Embryonic facial prominence (tissue), 1 donor: ENCODE measurements around the gene PINK1.
"Not testable (repeated sequence)": the region's sequence is repeated elsewhere in the genome, so short reads cannot be mapped to it uniquely, and the experiment has no call there.

ENCODE experiments used
- DNase-seq: peaks from one replicate; pipeline ENCODE4 v3.0.0-alpha.2; 2016; ENCODE audit errors: extremely low spot score

The PINK1 gene

DNA sequence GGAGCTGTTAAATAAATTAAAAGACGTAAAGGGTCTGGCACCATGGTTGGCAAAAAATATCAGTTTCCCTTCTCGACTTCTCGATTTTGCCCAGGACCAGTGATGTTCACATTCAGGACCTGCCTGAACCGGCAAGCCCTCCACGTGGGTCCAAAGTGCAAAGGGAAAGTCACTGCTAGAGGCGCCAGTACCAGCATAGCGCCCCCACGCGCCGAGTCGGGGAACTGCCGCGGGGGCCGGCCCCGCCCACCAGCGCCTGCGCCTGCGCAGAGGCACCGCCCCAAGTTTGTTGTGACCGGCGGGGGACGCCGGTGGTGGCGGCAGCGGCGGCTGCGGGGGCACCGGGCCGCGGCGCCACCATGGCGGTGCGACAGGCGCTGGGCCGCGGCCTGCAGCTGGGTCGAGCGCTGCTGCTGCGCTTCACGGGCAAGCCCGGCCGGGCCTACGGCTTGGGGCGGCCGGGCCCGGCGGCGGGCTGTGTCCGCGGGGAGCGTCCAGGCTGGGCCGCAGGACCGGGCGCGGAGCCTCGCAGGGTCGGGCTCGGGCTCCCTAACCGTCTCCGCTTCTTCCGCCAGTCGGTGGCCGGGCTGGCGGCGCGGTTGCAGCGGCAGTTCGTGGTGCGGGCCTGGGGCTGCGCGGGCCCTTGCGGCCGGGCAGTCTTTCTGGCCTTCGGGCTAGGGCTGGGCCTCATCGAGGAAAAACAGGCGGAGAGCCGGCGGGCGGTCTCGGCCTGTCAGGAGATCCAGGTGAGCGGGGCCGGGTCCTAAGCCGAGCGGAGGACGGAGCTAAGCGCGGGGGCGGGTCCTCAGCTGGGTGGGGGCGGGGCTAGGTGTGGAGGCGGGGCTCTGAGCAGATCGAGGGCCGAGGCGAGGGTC lies at the start of gene PINK1:
PINK1 (plus strand) TSS at position 269 of the 875 bp plus-strand sequence; CDS start at position 360, 91 bp downstream.
- DNase-seq: peak; percentile 53

DNA sequence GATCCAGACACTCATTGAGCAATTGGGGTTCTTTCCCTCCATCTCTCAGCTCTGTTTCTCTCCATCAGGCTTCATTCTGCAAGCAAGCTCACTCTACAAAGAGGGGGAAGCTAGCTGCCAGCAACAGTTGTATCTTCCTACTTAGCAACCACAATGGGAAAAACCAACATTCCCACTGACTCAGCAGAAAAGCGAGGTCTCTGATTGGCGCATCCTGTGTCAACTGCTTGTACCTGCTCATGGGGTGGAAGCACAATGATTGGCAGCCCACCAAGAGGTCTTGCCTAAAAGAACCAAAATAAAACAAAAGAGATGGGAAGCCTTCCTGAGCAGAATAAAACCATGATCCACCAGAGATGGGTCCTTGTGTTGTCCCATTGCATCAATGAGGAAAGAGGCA lies 48.4 kb upstream of the PINK1 start:
- DNase-seq: no peak

DNA sequence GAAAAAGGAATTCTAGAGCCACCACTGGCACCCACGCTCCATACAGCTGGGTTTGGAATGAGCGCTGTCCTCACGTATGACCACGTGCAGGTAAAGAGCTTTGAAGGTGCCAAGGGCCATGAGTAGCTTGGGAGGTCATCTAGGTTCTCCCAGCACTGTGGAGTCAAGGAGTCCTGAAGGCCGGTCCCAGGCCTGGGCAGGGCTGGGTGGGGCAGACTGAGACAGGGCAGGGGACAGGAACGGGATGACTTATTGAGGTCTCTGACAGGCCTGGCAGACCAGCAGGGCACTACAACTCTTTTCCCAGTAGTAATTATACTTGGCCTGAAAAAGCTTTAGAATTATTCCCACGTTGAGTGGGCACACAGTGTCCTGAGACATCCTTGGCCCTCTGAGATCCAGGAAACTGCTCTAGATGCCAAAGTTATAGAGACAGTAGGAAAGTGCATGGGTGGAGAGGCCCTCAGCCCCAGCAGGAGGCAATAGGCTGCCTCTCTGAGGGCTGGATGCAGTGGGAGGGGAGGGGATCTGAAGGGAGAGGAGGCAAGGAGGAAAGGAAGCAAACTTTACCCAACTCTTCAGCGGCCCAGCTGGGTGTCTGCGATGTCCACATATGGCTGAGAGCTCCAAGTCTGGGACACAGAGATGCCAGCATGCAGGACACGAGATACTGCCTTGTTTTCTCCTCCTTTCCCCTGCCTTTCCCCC lies 46.2 kb upstream of the PINK1 start:
- DNase-seq: no peak

DNA sequence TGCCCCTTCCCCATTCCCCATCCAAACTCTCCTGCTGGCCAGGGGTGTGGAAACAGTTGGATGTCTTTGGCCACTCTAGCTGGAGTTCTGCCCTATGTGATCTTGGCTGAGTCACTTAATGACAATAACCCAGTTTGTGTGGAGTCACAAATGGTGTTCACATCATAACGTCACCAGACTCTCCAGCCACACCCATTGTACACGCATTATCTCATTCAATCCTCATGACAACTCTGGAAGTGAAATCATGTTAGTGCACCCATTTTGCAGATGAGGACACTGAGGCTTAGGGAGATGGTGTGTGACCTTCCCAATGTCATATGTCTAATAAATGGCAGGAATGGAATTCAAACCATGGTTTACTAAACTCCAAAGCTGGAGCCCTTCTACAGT lies 45.6 kb upstream of the PINK1 start:
- DNase-seq: no peak

DNA sequence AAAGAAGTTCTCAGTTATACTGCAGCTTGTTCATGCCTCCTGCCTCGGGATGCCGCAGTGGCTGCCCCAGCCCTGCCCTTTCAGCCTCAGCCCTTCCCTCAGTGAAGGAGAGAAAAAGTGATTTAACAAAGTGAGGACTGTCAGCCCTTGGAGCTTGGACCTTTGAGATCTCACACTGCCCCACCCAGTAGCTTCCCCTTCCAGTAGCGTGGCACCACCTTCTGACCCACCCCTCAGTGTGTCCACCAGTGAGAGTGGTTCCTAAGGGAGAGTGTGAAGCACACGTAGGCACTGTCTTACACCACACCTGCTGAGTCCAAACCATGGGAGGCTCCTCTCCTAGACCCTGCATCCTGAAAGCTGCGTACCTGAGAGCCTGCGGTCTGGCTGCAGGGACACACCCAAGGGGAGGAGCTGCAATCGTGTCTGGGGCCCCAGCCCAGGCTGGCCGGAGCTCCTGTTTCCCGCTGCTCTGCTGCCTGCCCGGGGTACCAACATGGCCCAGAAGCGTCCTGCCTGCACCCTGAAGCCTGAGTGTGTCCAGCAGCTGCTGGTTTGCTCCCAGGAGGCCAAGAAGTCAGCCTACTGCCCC lies 44.5 kb upstream of the PINK1 start, which contains the start of gene CDA:
CDA (plus strand) TSS at position 464 of the 592 bp plus-strand sequence; CDS start at position 497, 33 bp downstream.
- no peak for DNase-seq

DNA sequence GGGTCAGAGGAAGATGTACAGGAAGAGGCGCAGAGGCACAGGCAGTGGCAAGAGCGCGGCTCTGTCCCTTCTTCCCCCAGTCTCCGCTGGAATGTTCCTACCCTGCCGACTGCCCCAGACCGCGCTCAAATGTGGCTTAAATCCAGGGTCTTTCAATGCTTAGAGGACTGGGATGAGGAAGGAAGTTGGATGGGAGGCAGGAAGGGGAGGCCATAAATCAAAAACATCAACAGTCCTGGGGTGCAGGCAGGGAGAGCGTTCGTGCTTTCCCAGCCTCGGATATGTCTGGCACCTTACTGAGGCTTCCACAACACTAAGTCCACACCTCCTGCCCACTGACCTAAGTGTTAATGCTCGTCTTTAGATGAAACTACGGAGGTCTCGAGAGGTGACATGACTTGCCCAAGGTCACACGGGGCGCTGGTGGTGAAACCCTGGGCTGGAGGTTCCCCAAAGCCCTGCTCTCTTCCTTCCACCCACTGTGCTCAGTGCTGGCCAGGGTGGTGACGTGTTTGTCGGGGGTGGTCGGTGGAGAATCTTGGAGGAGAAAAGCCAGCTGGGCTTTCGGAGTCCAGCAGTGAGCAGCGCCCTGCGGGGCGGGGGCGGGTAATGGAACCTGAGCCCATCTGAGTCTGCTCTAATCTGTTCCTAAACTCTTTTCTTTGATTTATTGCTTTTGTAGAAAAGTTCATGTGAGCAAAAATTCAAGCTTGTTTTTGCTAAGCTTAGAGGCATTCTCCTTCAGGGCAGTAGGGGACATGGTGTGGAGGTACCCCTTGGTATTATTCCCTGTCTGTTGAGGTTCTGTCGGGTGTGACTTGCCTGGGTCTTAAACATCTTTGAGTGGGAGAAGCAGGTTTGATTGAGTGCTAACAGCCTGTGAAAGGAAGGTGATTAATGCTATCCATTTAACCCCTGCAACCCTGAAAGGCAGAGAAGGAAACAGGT lies 43.7 kb upstream of the PINK1 start:
- DNase-seq: no peak

DNA sequence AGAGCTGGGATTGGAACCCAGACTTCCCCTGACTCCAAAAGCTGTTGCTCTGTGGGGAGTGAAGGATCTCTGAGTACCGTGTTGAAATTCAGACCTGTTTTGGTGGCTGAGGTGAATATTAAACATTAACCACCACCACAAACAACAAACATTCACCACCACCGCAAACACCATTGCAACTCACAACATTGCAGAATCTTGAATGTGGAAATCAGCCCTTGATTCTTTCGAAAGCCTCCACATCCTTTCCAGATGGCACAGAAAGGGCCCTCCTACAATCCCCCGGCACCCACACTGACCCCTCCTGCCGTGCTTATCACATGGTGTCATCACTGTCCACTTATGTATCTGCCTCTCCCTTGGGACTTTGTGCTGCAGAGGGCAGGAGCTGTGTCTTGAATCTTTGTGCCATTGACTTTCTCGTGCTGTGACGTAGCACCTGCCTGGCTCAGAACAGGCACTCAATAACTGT lies 42.9 kb upstream of the PINK1 start:
- DNase-seq: no peak

DNA sequence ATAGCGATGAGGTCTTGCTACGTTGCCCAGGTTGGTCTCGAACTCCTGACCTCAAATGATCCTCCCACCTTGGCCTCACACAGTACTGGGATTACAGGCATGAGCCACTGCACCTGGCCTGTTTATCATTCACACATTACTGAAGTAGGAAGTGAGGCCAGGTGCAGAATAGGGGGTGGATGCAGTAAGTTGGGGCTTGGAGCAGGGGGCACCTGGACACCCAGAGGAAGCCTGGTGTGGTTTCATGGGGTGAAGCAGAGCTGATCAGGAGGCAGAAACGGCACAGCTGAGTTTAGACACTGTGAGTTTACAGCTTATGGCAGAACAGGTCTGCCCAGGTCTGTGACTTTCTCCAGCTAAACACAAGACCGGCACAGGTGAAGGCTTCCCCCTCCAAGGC lies 39.5 kb upstream of the PINK1 start:
- no peak for DNase-seq

DNA sequence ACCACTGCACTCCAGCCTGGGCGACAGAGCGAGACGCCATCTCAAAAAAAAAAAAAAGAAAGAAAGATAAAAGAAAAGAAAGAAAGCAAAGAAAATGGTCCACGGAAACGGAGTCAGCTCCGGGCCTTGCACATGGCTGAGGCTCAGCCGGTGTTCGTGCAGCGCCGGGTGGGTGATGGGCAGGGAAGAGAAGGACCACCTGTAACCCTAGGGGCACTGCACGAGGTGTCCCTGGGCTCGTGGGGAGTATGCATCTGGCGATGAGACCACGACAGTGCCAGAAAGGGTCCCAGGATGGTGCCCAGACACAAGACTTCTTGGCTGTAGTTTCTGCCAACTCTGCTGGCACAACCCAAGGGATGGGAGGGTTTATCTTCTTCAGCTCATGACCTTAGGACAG lies 38.5 kb upstream of the PINK1 start:
- no peak for DNase-seq

DNA sequence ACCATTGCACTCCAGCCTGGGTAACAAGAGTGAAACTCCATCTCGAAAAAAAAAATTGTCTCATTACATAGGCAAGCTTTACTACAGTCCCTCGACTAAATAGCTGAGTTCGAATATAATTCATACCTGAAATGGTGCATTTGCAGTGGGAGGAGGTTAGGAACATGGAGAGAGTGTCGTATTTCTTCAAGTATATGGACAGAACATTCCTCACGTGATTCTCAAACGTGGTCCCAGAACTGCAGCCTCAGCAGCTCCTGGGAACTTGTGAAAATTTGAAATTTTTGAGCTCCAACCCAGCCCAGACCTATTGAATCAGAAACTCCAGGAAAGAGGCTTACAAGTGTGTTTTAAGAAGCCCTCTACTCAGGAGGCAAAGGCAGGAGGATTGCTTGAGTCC lies 37.2 kb upstream of the PINK1 start:
- DNase-seq: no peak

DNA sequence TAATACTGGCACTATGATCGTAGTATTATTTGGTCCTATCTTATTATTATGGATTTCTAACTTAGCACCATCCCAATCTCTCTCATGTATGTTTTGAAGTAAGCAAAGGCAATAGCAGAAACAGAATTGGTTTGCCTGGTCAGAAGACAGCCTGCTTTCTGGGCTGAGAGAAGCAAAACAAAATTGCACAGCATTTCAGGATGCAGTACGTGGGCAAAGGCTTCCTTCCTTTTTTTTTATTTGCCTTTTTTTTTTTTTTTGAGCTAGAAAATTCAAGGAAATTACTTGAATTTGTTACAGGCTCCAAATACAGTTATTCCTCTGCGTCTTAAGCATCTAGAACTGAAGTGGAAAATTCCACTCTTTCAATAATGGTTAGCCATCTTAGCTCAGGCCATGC lies 35.6 kb upstream of the PINK1 start:
- no peak for DNase-seq

DNA sequence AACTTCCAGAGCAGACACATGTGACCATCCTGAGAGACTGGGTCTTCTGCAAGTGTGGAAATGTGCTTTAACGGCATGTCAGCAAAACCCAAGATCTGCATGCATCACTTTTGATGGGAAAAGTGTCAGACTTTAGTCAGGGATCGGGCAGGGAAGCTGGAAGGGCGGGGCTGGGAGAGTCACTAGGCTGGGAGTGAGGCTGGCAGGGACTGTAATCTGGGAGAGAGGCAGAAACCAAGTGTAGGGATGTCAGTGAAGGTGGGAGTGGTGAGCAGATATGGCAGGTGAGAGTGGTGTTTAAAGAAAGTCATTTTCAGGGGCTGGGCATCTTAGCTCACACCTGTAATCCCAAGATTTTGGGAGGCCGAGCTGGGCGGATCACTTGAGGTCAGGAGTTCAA lies 33.1 kb upstream of the PINK1 start:
- DNase-seq: no peak

DNA sequence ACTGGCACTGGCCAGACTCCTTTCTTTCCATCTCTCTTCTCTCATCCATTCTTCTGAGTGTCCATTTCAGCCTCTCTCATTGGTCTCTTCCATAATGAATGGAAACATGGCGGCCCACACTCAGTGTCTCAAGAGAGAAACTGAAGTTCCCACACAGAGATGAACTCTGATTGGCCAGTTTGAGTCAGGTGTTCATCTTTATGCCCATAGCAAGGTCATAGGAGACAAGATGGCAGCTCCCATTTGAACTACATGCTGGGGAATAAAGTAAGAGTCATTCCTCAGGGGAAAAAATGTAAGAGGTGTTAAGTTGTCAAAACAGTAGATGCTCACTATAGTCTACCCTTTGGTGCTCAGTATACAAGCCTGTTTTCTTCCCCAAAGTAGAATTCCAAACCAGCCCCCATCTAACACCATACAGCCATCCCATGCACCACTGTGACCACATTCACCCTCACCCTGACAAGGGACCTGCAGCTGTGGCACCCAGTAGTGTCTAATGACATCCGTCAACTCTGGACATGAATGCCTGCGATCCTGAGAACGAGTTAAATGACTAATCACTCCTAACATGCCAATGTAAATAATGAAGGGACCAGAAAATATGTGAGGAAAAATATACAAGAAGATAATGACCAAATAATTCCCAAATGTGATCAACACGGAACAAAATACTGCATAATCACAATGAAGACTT lies 32.0 kb upstream of the PINK1 start:
- DNase-seq: no peak

DNA sequence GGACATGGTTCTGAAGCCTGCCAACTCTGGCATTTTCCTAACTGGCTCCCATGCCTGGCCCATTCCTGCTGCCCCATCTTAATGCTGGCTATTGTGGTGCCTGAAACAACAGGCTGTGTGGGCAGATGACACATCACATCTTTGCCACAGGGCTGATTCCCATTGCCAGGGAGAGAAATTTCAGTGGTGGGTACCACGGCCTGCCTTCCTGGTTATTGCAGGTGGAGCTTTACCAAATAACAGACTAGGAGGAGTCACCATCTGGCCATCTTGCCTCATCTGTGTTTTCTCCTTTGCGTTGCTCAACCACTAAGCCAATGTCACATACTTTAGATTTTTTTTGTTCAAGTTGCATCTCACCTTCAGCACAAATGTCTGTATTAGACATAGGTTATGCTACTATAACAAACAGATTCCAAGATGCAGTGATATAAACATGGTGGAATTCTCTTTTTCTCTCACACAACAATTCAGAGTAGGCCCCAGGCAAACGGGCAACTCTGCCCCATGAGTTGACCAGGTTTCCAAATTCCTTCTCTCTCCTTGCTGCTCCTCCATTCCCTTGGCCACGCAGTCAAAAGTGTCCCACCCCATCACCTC lies 30.3 kb upstream of the PINK1 start:
- no peak for DNase-seq

DNA sequence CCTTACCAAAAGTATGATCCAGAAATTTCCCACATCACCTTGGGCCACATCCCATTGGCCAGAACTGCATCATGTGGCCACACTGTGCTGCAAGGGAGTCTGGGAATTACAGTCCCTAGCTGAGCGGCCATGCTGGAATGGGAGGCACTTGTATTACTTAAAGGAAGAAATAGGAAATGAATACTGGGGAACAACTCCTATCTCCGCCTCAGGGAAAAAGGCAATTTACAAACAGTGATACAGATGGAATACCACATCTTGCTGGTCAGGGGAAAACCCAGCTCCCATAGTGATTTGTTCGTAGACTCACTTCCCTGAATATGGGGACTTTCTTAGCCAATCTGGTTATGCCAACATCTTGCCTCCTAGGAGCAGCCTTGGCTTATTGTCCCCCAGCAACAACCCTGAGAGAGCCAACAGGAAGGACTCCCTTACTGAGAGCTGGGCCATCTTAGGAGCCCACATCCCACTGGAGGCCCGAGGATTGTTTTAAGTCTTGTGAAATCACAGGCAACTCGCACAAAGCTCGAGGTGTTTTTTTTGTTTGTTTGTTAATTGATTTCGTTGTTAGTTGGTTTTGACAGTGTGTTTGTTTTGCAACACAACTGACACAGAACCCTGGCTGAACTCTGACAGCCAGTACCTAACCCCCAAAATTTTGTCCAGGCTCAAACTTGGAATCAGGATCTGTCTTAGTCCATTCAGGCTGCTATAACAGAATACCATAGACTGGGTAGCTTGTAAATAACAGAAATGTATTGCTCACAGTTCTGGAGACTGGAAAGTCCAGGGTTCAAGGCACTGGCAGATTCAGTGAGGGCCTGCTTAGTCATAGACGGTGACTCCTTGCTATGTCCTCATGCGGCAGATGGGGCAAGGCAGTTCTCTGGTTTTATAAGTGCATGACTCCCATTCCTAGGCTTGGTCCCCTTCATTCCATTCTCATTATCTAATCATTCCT lies 29.5 kb upstream of the PINK1 start:
- DNase-seq: no peak

DNA sequence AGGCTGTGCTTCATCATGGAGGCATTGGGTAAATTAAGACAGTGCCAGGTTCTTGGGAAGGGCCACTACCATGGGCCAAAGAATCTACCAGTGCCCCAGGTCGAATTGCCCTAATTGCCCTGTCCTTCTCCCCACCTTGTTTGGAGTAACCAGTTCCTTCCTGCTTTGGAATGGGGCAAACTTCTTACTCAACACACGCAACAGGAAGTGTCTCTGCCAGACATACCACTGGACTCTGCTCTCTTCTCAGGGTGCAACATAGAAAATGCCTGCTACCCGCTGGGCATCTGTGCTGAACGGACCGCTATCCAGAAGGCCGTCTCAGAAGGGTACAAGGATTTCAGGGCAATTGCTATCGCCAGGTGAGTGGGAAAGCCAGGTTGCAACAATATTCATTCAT lies 28.6 kb upstream of the PINK1 start:
- DNase-seq: no peak

DNA sequence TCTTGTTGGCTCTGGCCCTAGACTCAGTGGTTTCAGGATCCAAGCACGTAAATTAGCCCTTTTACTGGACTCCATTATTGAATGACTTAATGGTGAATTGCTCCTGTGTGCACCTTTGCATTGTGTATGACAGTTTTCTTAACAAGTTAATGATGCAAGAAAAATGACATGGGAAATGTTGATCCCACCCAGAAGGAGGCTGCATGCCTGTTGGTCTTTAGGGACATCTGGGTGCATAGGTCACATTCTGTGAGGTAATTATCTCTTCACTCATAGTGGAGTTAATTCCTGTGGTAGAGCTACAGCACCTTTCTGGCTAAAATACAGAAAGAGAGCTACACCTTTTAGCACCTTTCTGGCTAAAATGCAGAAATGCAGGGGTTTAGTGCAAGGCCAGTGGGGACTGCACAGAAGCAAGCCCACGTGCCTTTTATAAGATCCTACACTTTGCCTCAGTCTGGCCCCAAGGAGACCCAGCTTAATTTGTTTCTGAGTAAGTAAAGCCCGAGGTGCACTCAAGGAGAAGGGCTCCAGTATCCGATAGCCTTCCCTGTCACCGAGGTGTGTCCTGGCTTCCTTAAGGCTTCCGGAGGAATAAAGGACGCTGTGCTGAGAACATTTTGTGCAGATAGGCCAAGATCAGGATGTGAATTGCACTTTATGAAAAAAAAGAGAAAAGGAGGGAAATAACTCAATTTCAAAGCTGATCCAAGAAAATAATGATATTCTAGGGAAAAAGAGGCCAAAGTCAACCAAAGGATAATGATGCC lies 26.3 kb upstream of the PINK1 start:
- DNase-seq: not testable (repeated sequence)

DNA sequence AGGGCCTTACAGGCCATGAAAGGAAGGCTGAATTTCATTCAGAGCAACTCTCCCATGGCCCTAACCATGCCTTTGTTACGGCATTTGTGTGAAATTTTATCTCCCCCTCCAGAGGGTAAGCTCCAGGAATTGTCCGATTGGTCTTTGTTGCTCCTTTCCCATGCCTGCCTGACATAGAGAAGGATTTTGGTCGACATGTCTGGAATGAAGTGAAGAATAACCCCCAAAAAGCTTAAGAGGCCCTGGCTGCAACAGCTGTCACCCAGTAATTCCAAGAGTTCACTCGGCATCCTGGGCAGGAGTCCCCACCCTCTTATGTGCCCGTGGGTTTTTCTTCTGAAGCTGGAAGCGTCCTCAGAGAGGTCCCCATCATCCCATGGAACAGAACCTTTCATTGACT lies 23.7 kb upstream of the PINK1 start:
- no peak for DNase-seq
